CD4-positive, alpha-beta T cell (primary cell): ENCODE results near the gene FOXB2. TPM values are rescaled to one million over a fixed set of nuclear protein-coding genes. Genes with fewer than 3 reads are reported as not detected.

Source experiments
- ATAC-seq: fragments of 200-7000 bp; cut with Tn5 transposase; one replicate; pipeline ENCODE4 v1.10.0; 2022; ENCODE audit warnings: mild to moderate bottlenecking; ENCODE audit not compliant: poor library complexity
- CTCF ChIA-PET: fragments of 350-600 bp; sonication (Branson Sonifier 250); formaldehyde crosslinking; loops from one replicate; lab custom pipeline; 2021; ENCODE audit warnings: antibody characterized with exemption, inconsistent platforms; lab: Charles Lee
- POLR2A ChIA-PET: fragments of 350-600 bp; sonication (Branson Sonifier 250); formaldehyde crosslinking; loops from one replicate; lab custom pipeline; 2021; ENCODE audit warnings: antibody characterized with exemption, inconsistent platforms; lab: Charles Lee
- DNase-seq, 14 experiments: peaks; one replicate each; pipeline ENCODE4 v3.0.0-alpha.2; 2013 to 2020; ENCODE audit warnings: mixed read lengths in 2 of 14
- H3K27ac ChIP-seq, 2 donors: one replicate each; pipeline versions ENCODE4 v1.5.1 to v1.7.0; 2013; ENCODE audit warnings: low read length in 2 of 2, low read depth in 1 of 2, mild to moderate bottlenecking in 1 of 2
- H3K27me3 ChIP-seq, 2 experiments: 1 replicate in 1 of 2; 2 replicates in 1 of 2; pipeline versions ENCODE4 v1.6.1 to v1.7.0; 2013; ENCODE audit warnings: low read length in 2 of 2, control low read depth in 1 of 2, mild to moderate bottlenecking in 1 of 2, moderate library complexity in 1 of 2; ENCODE audit not compliant: insufficient read depth in 2 of 2, control insufficient read depth in 1 of 2
- H3K36me3 ChIP-seq: one replicate; pipeline ENCODE4 v1.6.1; 2013; ENCODE audit warnings: low read length, control low read depth; ENCODE audit not compliant: insufficient read depth
- H3K4me1 ChIP-seq: one replicate; pipeline ENCODE4 v1.6.1; 2013; ENCODE audit warnings: low read length, control low read depth; ENCODE audit not compliant: insufficient read depth
- H3K4me3 ChIP-seq: one replicate; pipeline ENCODE4 v1.5.1; 2013; ENCODE audit warnings: mild to moderate bottlenecking, low read length, moderate library complexity
- H3K9me3 ChIP-seq, 2 experiments: 1 replicate in 1 of 2; 2 replicates in 1 of 2; pipeline versions ENCODE4 v1.6.1 to v1.7.0; 2013; ENCODE audit warnings: low read length in 2 of 2, mild to moderate bottlenecking in 2 of 2, control low read depth in 1 of 2, moderate library complexity in 1 of 2; ENCODE audit not compliant: control insufficient read depth in 1 of 2, insufficient read depth in 1 of 2
- H3K27ac Mint-ChIP-seq: one replicate; pipeline ENCODE4 v1.8.0; 2020; ENCODE audit warnings: mixed read lengths
- H3K27me3 Mint-ChIP-seq: one replicate; pipeline ENCODE4 v1.8.0; 2021; ENCODE audit warnings: mixed read lengths
- H3K36me3 Mint-ChIP-seq: one replicate; pipeline ENCODE4 v1.8.0; 2021; ENCODE audit warnings: low read depth, mixed read lengths
- H3K4me1 Mint-ChIP-seq: one replicate; pipeline ENCODE4 v1.8.0; 2021; ENCODE audit warnings: low read depth, mixed read lengths
- H3K4me3 Mint-ChIP-seq: one replicate; pipeline ENCODE4 v1.8.0; 2020; ENCODE audit warnings: mild to moderate bottlenecking, mixed read lengths
- H3K9me3 Mint-ChIP-seq: one replicate; pipeline ENCODE4 v1.8.0; 2020; ENCODE audit warnings: mixed read lengths
- intact Hi-C, 2 experiments: fragments of 100-400 bp; cut with DNase I in 1 of 2; cut with micrococcal nuclease in 1 of 2; formaldehyde crosslinking; loops; one replicate each; pipeline versions ENCODE4 v1.15.1 to v1.9.0; 2023 to 2025; cut with DNase I, micrococcal nuclease
- total RNA-seq, 174 experiments: library from RNA in 2 of 174; stranded (reverse) in 2 of 174; gene quantifications; one replicate each; pipeline ENCODE4 v1.2.3 and lab custom pipeline; 2021 to 2026
- TF ChIP-seq, protein P1 (sequence below): fragments of 200-600 bp; IDR thresholded peaks from one replicate; pipeline ENCODE4 v1.8.0; 2022; ENCODE audit warnings: antibody characterized with exemption, mild to moderate bottlenecking

FOXB2 gene
- total RNA-seq, 2 experiments from 2014 or later = not detected

DNA sequence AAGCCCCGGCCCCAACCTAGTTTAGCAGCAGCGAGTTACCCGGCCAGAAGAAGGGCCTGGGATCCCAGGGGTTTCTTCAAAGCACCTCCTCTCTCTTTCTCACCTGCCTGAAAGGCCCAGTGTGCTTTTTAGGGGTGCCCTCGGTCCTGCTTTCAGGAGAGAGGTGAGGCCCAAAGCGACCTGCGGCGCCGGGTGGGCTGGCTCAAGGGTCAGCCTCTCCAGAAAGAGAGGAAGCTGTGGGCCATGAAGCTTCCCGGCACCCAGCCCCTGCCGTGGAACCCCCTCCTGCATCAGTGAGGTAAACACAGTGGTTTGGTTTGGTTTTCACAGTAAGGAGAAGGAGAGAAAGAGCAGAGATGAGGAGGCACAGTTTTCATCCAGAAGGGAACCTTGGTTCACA is 4.3 kb downstream of the FOXB2 start:
- ATAC-seq (no peak), DNase-seq (no peak)
- H3K4me1 ChIP-seq = peaks cover 26% of the 10 kb centered on the region
- peaks cover 20% of the 10 kb centered on the region for H3K4me1 Mint-ChIP-seq
- no peaks in the 10 kb centered on the region for H3K36me3 Mint-ChIP-seq
- POLR2A ChIA-PET = no interaction called here
- no peaks in the 10 kb centered on the region for H3K9me3 Mint-ChIP-seq
- H3K27me3 ChIP-seq = peaks cover 46 to 75% of the 10 kb centered on the region in 2 experiments
- H3K4me3 Mint-ChIP-seq = no peak overlapping the region
- no peak overlapping the region for H3K27ac ChIP-seq
- CTCF ChIA-PET = no interaction called here
- no peak overlapping the region for H3K27ac Mint-ChIP-seq
- H3K36me3 ChIP-seq = no peaks in the 10 kb centered on the region
- peaks cover 79% of the 10 kb centered on the region for H3K27me3 Mint-ChIP-seq
- TF ChIP-seq, protein P1, sequence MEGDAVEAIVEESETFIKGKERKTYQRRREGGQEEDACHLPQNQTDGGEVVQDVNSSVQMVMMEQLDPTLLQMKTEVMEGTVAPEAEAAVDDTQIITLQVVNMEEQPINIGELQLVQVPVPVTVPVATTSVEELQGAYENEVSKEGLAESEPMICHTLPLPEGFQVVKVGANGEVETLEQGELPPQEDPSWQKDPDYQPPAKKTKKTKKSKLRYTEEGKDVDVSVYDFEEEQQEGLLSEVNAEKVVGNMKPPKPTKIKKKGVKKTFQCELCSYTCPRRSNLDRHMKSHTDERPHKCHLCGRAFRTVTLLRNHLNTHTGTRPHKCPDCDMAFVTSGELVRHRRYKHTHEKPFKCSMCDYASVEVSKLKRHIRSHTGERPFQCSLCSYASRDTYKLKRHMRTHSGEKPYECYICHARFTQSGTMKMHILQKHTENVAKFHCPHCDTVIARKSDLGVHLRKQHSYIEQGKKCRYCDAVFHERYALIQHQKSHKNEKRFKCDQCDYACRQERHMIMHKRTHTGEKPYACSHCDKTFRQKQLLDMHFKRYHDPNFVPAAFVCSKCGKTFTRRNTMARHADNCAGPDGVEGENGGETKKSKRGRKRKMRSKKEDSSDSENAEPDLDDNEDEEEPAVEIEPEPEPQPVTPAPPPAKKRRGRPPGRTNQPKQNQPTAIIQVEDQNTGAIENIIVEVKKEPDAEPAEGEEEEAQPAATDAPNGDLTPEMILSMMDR = no peak
- peaks cover 0 to 25% of the 10 kb centered on the region in 2 experiments for H3K9me3 ChIP-seq
- no peak overlapping the region for H3K4me3 ChIP-seq
- intact Hi-C loops = no loop called here

DNA sequence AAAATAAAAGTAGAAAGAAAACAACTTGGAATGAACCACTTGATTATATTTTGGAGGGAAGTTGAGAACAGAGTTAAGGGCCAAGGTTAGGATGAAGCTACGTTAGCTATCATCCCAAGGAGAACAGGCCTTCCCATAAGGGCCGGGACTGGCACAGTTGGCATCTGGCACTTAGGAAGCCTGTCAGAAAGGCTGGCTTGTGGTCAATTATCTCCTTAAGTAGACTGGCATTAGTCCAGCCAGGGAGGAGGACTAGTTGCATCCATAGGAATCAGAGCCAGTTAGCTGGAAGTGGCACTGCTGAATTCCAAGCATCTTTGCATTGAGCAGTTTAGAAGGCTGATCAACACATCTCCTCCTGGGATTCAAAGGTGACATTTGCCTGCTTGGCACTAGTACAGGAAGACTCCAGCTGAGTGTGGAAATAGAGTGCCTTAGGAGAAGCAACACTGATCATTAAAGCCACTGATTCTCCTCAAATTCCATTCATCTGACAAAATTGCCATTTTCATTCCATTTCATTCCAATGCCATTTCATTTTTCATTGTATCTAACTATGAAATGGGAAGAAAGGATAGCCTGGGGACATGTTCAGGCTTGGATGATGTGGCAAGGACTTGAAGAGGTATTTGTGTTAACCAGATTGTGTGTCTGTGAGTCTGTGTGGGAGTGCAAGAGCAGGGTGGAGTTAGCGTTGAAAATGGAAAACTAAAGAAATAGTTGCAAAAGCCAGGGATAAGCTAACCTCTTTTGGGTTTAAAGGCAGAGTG is 5.5 kb downstream of the FOXB2 start:
- no peak overlapping the region for H3K4me3 ChIP-seq
- H3K27ac ChIP-seq = no peak overlapping the region
- H3K9me3 ChIP-seq = peaks cover 0 to 16% of the 10 kb centered on the region in 2 experiments
- H3K27me3 ChIP-seq = peaks cover 36 to 65% of the 10 kb centered on the region in 2 experiments
- H3K9me3 Mint-ChIP-seq = no peaks in the 10 kb centered on the region
- CTCF ChIA-PET = no interaction called here
- intact Hi-C loops = no loop called here
- H3K4me1 ChIP-seq = peaks cover 19% of the 10 kb centered on the region
- H3K36me3 ChIP-seq = no peaks in the 10 kb centered on the region
- peaks cover 20% of the 10 kb centered on the region for H3K4me1 Mint-ChIP-seq
- ATAC-seq (no peak), DNase-seq (no peak)
- H3K36me3 Mint-ChIP-seq = no peaks in the 10 kb centered on the region
- TF ChIP-seq, protein P1 = no peak
- POLR2A ChIA-PET = no interaction called here
- H3K27me3 Mint-ChIP-seq = peaks cover 71% of the 10 kb centered on the region
- no peak overlapping the region for H3K4me3 Mint-ChIP-seq
- no peak overlapping the region for H3K27ac Mint-ChIP-seq

DNA sequence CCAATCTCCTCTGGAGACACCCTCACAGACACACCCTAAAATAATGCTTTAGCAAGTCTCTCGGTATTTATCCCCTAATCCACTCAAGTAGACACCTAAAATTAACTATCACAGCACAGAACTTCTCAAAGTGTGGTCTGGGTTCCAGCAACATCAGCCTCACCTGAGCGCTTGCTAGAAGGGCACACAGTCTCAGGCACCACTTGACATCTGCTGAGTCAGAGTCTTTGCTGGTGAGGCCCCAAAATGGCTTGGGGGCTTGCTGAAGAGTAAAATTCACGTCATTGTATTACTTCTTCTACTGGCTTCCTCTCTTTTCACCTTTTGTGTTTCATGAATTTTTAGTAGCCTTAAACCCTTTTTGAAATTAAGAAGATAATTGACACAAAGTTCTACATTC is 9.0 kb downstream of the FOXB2 start:
- no peaks in the 10 kb centered on the region for H3K36me3 ChIP-seq
- H3K27ac Mint-ChIP-seq = no peak overlapping the region
- H3K27ac ChIP-seq = no peak overlapping the region
- no peaks in the 10 kb centered on the region for H3K36me3 Mint-ChIP-seq
- no peaks in the 10 kb centered on the region for H3K4me1 Mint-ChIP-seq
- ATAC-seq = no peak
- ChIA-PET POLR2A (no interaction called here), CTCF (no interaction called here)
- H3K27me3 Mint-ChIP-seq = peaks cover 69% of the 10 kb centered on the region
- H3K4me3 ChIP-seq = no peak overlapping the region
- no peaks in the 10 kb centered on the region for H3K4me1 ChIP-seq
- H3K9me3 ChIP-seq = no peaks in the 10 kb centered on the region
- TF ChIP-seq, protein P1 = no peak
- peaks cover 10 to 32% of the 10 kb centered on the region in 2 experiments for H3K27me3 ChIP-seq
- peaks cover 2% of the 10 kb centered on the region for H3K9me3 Mint-ChIP-seq
- H3K4me3 Mint-ChIP-seq = no peak overlapping the region
- no peak for DNase-seq
- intact Hi-C loops = no loop called here
